ENCODE data around the gene TBC1D1. TPM values are rescaled to one million over a fixed set of nuclear protein-coding genes. Genes with fewer than 3 reads are reported as not detected.

Gene TBC1D1
- total RNA-seq, 1 donor from 2014 or later, result 104 TPM

GRCh38 chr4:37989398-37990260 lies 98.7 kb downstream of the TBC1D1 start:
- no peak for DNase-seq (ENCODE audit: low spot score)

GRCh38 chr4:37990731-37991245 lies 99.9 kb downstream of the TBC1D1 start:
- no peak for DNase-seq (ENCODE audit: low spot score)

- DNase-seq (ENCODE audit: low spot score), result no peak
These were observed 100.9 kb downstream of the TBC1D1 start for GRCh38 chr4:37991623-37992410.

- no peak for DNase-seq (ENCODE audit: low spot score)
These were observed 102.9 kb downstream of the TBC1D1 start for GRCh38 chr4:37993806-37994205.

GRCh38 chr4:37994569-37994968 lies 103.7 kb downstream of the TBC1D1 start:
- DNase-seq (ENCODE audit: low spot score), result no peak

GRCh38 chr4:37995299-37995821 lies 104.5 kb downstream of the TBC1D1 start:
- no peak for DNase-seq (ENCODE audit: low spot score)

- peak; percentile 48 for DNase-seq (ENCODE audit: low spot score)
These were observed 105.3 kb downstream of the TBC1D1 start for GRCh38 chr4:37995981-37996775.

- no peak for DNase-seq (ENCODE audit: low spot score)
These were observed 107.3 kb downstream of the TBC1D1 start for GRCh38 chr4:37998226-37998625.

GRCh38 chr4:37999000-37999716 lies 108.3 kb downstream of the TBC1D1 start:
- no peak for DNase-seq (ENCODE audit: low spot score)

GRCh38 chr4:37999965-38000364 lies 109.1 kb downstream of the TBC1D1 start:
- DNase-seq (ENCODE audit: low spot score), result no peak

GRCh38 chr4:38001927-38002326 lies 111.0 kb downstream of the TBC1D1 start:
- DNase-seq (ENCODE audit: low spot score), result no peak

- DNase-seq (ENCODE audit: low spot score), result peak; percentile 35
These were observed 111.7 kb downstream of the TBC1D1 start for GRCh38 chr4:38002451-38003071.

GRCh38 chr4:38003102-38003501 lies 112.2 kb downstream of the TBC1D1 start:
- DNase-seq (ENCODE audit: low spot score), result no peak

GRCh38 chr4:38003628-38004027 lies 112.7 kb downstream of the TBC1D1 start:
- DNase-seq (ENCODE audit: low spot score), result no peak

- peak; percentile 32 for DNase-seq (ENCODE audit: low spot score)
These were observed 113.2 kb downstream of the TBC1D1 start for GRCh38 chr4:38004062-38004461.

- no peak for DNase-seq (ENCODE audit: low spot score)
These were observed 114.0 kb downstream of the TBC1D1 start for GRCh38 chr4:38004887-38005286.

GRCh38 chr4:38005637-38006036 lies 114.8 kb downstream of the TBC1D1 start:
- no peak for DNase-seq (ENCODE audit: low spot score)

GRCh38 chr4:38007645-38008044 lies 116.8 kb downstream of the TBC1D1 start:
- DNase-seq (ENCODE audit: low spot score), result no peak

- DNase-seq (ENCODE audit: low spot score), result no peak
These were observed 117.7 kb downstream of the TBC1D1 start for GRCh38 chr4:38008571-38009021.

- DNase-seq (ENCODE audit: low spot score), result no peak
These were observed 118.5 kb downstream of the TBC1D1 start for GRCh38 chr4:38009421-38009820.
